ENCODE measurements around the gene ABI3BP. TPM values are rescaled to one million over a fixed set of nuclear protein-coding genes. Genes with fewer than 3 reads are reported as not detected.
A peak's percentile ranks its signal among the peaks of the same experiment; 100 is the strongest.

ABI3BP gene
- total and polyA plus RNA-seq, 10 of the 15 experiments (the other 5 are each of a cell fraction or from before 2014, with no cell fraction given): 0.03 to 0.42 (median 0.11) TPM; not detected in 4

DNA sequence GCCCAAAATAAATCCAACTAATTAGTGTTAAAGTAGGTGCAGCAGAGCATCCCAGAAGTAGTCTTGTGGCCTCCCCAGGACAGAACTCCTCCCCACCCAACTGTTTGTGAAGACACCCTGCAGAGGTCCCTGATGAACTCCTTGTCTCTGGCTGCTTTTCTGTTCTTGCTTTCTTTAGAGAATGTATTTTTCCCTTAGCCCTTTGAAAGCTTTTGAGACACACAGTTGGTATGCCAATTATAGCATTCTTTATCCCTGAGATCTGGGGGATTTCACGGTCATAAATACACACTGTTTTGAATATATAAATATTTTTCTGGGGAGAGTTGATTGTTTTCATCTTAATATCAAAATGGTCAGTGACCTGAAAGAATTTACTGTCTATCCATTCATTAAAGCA, 274.1 kb downstream of the ABI3BP start:
- no peaks in the 10 kb centered on the region; the same call in 2 of the 3 replicates for H3K9me3 ChIP-seq (replicated peaks; ENCODE audit: control insufficient read depth, insufficient read depth, low read length)
- no peak overlapping the region for H3K27ac ChIP-seq (ENCODE audit: control insufficient read depth, insufficient read depth)
- 0 out of 2 replicates have a peak overlapping the region, but pooled peaks have one; percentile 22 for H3K4me2 ChIP-seq (ENCODE audit: control insufficient read depth, insufficient read depth)
- no peak overlapping the region for H2AFZ ChIP-seq (ENCODE audit: control insufficient read depth, low read depth, low read length)
- peaks cover 58% of the 10 kb centered on the region for H3K79me2 ChIP-seq (ENCODE audit: control insufficient read depth, insufficient read depth, low read length)
- 100% methylated on average over 1 of the region's 1 CpG for WGBS (ENCODE audit: insufficient coverage, insufficient replicate concordance, low lambda C conversion rate, missing lambda C conversion rate)
- CTCF ChIA-PET: interaction anchor here (0.7 to 1.6 kb wide), 6 partner anchors 9 to 86 kb away, joined by 4 to 6 read pairs (median 4); no protein-coding TSS in a partner anchor
- ATAC-seq (0 out of 3 replicates have a peak, but pooled peaks have one; percentile 5), FAIRE-seq (no peak), DNase-seq (ENCODE audit: low read depth, low spot score) (no peak)
- no peak overlapping the region for H3K9ac ChIP-seq (ENCODE audit: control insufficient read depth, insufficient read depth, low read length)
- RAD21 ChIA-PET (ENCODE audit: unreplicated experiment): no interaction called here
- in situ Hi-C loops (cut with MboI) (no loop called here), intact Hi-C loops (cut with micrococcal nuclease; ENCODE audit: unreplicated experiment) (loop anchor here (10.0 kb wide), 1 partner anchor 404 kb away; no protein-coding TSS in a partner anchor)
- SMC1A ChIA-PET (ENCODE audit: uncharacterized antibody, unreplicated experiment): interaction anchor here (0.6 to 4.5 kb wide), 5 partner anchors 8 to 41 kb away, joined by 3 to 18 read pairs (median 3); no protein-coding TSS in a partner anchor
- peaks cover 5 to 24% of the 10 kb centered on the region in 2 experiments for H3K36me3 ChIP-seq (ENCODE audit: control insufficient read depth in 2 of 2, insufficient read depth in 2 of 2, low read length in 1 of 2)
- no TSS peak for BruUV-seq (replicated peaks)
- H3K4me1 ChIP-seq (ENCODE audit: control insufficient read depth, insufficient read depth, low read length): no peaks in the 10 kb centered on the region
- TF ChIP-seq ZNF24 (IDR thresholded peaks at IDR 0.05): no peak
- no peak for TF ChIP-seq IKZF2 (IDR thresholded peaks at IDR 0.05)
- TF ChIP-seq NRF1 (conservative IDR thresholded peaks at IDR 0.05; ENCODE audit: low read depth, low read length): no peak
- TF ChIP-seq KAT2A (conservative IDR thresholded peaks at IDR 0.05; ENCODE audit: control insufficient read depth, low read depth, low read length): no peak
- no peak for TF ChIP-seq POU2F2 (IDR thresholded peaks at IDR 0.05; ENCODE audit: borderline replicate concordance, low read depth, low read length)
- no peak for TF ChIP-seq RELA (IDR thresholded peaks at IDR 0.05; ENCODE audit: borderline replicate concordance, partially characterized antibody)
- TF ChIP-seq, protein P1, sequence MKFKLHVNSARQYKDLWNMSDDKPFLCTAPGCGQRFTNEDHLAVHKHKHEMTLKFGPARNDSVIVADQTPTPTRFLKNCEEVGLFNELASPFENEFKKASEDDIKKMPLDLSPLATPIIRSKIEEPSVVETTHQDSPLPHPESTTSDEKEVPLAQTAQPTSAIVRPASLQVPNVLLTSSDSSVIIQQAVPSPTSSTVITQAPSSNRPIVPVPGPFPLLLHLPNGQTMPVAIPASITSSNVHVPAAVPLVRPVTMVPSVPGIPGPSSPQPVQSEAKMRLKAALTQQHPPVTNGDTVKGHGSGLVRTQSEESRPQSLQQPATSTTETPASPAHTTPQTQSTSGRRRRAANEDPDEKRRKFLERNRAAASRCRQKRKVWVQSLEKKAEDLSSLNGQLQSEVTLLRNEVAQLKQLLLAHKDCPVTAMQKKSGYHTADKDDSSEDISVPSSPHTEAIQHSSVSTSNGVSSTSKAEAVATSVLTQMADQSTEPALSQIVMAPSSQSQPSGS (IDR thresholded peaks at IDR 0.05; ENCODE audit: low read length): no peak
- TF ChIP-seq CREB1 (IDR thresholded peaks at IDR 0.05; ENCODE audit: low read depth): no peak
- no peak for TF ChIP-seq MXI1 (IDR thresholded peaks at IDR 0.05; ENCODE audit: low read depth, low read length)
- TF ChIP-seq SPI1 (IDR thresholded peaks at IDR 0.05; ENCODE audit: borderline replicate concordance, insufficient read depth, low read depth, low read length): no peak
- TF ChIP-seq TCF12 (IDR thresholded peaks at IDR 0.05; ENCODE audit: low read depth, low read length): no peak
- no peak for TF ChIP-seq TCF3 (IDR thresholded peaks at IDR 0.05; ENCODE audit: borderline replicate concordance, insufficient read depth, low read depth, low read length)
- POLR2A ChIA-PET: interaction anchor here (0.7 kb wide), 1 partner anchor 74 kb away, joined by 7 read pairs; no protein-coding TSS in a partner anchor
- no peaks in the 10 kb centered on the region for H4K20me1 ChIP-seq (ENCODE audit: control insufficient read depth, insufficient read depth)
- H3K27me3 ChIP-seq (replicated peaks in 1 of 2; ENCODE audit: control insufficient read depth in 2 of 2, insufficient read depth in 2 of 2, low read length in 1 of 2): no peaks in the 10 kb centered on the region
- H3K4me3 ChIP-seq: no peak overlapping the region
